D721Med (cell line): Measurements from ENCODE around the gene FAM98A.

ENCODE experiments used
- DNase-seq: peaks from one replicate; pipeline ENCODE4 v3.0.0; 2011; ENCODE audit warnings: low spot score; ENCODE audit not compliant: insufficient read length
- FAIRE-seq: peaks from 2 replicates; lab custom pipeline; 2011; peaks lifted over from hg19 to GRCh38; lab: Jason Lieb, UNC
- TF ChIP-seq, protein P1 (sequence below): IDR thresholded peaks from 2 replicates; pipeline ENCODE4 v1.5.1; 2012; ENCODE audit warnings: mild to moderate bottlenecking, control low read depth; ENCODE audit not compliant: insufficient read depth; ENCODE audit errors: missing control alignments

The FAM98A gene

DNA sequence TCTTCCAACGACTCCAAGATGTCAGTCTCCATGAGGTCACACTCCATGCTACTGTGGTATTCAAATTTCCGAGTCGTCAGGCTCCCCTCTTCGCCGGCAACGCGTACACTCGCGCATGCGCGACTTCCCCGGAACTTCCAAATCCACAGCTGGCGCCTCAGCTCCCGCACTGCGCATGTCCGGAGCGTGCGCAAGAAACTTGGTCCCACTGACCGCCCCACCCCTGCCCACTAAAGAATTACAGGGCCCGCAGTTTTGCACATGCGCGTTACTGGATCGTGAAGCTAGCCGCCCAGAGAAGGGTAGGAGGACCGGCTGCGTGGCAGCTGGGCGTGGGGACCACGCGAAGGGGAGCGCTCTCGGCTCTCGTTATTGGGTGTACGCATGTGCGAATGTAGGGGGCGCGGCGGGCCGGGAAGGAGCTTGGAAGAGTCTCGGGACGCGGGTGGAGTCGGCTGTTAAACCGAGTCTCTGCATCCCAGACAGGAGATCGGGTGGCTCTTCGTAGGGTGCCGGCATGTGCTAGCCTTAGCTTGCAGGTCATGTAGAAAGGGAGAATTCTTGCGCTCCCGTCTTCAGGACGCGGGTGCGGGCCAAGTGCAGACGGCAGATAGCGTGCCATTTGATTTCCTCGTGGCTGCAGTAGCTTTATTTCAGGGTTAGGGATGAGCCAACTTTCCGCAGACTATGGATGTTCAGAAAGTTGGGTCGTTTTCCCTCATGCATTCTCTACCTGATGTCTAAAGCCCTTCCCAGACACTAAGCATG lies at the start of gene FAM98A:
Gene FAM98A (minus strand): TSS at position 125 of the 768 bp plus-strand sequence. CDS start 78 bp downstream, at position 47.
- DNase-seq (peak; percentile 60), FAIRE-seq (no peak)
- TF ChIP-seq, protein P1, sequence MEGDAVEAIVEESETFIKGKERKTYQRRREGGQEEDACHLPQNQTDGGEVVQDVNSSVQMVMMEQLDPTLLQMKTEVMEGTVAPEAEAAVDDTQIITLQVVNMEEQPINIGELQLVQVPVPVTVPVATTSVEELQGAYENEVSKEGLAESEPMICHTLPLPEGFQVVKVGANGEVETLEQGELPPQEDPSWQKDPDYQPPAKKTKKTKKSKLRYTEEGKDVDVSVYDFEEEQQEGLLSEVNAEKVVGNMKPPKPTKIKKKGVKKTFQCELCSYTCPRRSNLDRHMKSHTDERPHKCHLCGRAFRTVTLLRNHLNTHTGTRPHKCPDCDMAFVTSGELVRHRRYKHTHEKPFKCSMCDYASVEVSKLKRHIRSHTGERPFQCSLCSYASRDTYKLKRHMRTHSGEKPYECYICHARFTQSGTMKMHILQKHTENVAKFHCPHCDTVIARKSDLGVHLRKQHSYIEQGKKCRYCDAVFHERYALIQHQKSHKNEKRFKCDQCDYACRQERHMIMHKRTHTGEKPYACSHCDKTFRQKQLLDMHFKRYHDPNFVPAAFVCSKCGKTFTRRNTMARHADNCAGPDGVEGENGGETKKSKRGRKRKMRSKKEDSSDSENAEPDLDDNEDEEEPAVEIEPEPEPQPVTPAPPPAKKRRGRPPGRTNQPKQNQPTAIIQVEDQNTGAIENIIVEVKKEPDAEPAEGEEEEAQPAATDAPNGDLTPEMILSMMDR, result no peak

DNA sequence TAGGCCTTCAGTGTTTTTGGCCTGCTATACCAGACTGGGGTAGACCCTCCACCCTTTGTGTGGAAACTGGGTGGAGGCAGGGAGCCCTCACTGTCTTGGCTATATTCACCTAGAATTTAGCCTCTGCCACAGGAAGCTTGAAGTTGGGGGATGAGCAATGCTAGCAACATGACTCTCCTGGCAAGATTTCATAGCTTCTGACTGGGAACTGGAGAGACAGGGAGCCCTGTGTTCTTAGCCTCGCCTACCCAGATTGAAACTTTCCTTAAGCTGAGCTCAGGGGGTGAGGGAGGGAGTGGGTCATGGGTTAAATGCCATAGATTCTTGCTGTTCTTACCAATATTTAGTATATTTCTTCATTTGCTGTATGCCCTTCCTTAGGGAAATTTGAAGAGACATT lies 46.8 kb upstream of the FAM98A start:
- no peak for FAIRE-seq
- TF ChIP-seq, protein P1, result no peak
- no peak for DNase-seq

DNA sequence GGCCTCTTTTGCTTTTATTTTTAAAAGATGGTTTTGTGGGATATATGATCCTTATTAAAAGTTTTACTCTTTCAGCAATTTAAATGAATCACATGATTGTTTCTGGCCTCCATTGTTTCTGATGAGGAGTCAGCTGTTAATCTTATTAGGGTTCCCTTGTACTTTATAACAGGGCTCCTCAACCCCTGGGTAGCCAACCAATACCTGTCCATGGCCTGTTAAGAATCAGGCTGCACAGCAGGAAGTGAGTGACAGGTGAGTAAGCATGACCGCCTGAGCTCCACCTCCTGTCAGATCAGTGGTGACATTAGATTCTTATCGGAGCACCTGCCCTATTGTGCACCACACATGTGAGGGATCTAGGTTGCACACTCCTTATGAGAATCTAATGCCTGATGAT lies 45.1 kb upstream of the FAM98A start:
- TF ChIP-seq, protein P1, result no peak
- FAIRE-seq (no peak), DNase-seq (no peak)

DNA sequence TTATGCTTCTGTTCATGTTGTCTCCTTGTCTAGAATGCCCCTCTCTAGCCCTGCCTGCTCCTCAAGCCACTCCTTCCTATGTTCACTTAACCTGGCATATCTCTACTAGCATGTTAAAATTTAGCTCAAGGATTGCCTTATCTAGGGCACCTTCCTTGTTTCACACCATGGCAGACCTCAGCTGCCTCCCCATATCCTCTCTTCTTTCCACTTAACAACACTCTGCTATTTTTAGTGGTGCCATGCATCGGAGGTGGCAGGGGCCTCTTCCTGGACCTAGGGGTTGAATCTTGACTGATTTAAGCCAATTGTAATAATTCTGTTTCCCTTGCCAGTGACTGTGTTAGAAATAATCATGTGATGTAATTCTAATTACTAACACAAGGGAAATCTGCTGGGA lies 36.9 kb upstream of the FAM98A start:
- DNase-seq (no peak), FAIRE-seq (no peak)
- TF ChIP-seq, protein P1, result no peak

DNA sequence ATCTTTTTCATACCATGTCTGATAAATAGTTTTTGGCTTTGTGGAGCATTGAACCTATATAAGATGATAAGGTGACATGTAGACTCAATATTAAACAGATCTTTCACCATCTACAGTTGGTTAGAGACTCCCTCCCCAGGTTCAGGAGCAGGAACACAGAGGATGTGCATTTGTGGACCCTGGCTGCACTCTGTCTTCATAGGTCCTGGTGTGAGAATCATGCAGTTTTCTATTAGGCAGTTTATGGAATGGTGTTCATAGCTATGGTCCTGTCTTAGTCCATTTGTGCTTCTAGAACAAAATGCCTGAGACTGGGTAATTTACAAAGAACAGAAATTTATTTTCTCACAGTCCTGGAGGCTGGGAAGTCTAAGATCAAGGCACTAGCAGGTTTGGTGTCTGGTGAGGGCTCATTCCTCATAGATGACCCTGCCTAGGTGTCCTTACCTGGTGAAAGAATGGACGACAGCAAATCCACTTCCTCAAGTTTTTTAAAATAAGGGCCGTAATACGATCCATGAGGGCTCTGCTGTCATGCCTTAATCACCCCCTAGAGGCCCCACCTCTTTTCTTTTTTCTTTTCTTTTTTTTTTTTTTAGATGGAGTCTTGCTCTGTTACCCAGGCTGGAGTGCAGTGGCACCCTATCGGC lies 35.3 kb upstream of the FAM98A start:
- TF ChIP-seq, protein P1, result no peak
- FAIRE-seq, result no peak
- DNase-seq, result no peak

DNA sequence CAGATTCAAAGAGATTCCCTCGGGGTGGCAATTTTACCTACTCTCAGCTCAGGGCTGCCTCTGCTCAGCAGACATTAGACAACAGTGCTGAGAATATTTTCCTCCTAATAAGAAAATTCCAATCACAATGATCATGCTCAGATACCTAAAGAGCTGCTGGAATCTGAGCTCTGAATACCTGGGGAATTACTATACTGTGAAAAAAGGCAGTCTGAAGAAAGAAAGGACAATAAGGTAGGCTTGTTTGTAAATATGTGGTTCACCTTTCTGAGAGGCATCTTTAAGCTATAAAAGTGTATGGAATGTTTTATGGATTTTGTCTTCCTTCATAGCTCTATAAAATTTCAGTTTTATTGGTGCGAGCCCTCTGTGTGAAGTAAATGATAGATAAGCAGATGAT lies 34.2 kb upstream of the FAM98A start:
- TF ChIP-seq, protein P1, result no peak
- FAIRE-seq (no peak), DNase-seq (no peak)

DNA sequence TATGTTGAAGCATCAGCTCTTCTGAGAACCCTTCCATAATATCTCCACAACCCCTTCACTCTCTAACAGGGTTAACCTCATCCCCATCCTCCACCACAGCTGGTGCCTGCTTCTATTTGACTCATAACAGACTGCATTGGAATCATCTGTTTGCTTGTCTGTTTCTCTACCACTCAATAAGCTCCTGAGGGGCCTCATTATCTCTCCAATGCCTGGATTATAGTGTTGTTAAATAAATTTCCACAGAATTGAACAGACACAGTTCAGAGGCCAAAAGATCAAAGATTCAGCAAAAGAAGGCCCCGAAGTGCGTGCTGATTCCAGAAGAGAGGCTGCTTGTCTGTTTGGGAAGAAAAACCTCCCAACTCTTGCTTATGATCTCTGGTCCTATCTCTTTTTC lies 33.7 kb upstream of the FAM98A start:
- TF ChIP-seq, protein P1, result no peak
- FAIRE-seq (no peak), DNase-seq (no peak)
